K562 (cell line): ENCODE data around the gene ODAPH. TPM values are rescaled to one million over a fixed set of nuclear protein-coding genes. Genes with fewer than 3 reads are reported as not detected.
A peak's percentile ranks its signal among the peaks of the same experiment; 100 is the strongest.

Experiments used
- FIP1L1 ChIP-seq: fragments of 200-400 bp; formaldehyde crosslinking; IDR thresholded peaks from 2 replicates; pipeline ENCODE4 v1.6.1; 2018; ENCODE audit warnings: mild to moderate bottlenecking, low read depth, low read length; ENCODE audit not compliant: poor library complexity, severe bottlenecking
- GATA2 ChIP-seq: sonication (generic); formaldehyde crosslinking; IDR thresholded peaks from 2 replicates; pipeline ENCODE4 v1.4.0; 2020; ENCODE audit warnings: mild to moderate bottlenecking, missing genetic modification reagents
- HIVEP1 ChIP-seq: fragments of 250-450 bp; sonication (Bioruptor Pico); IDR thresholded peaks from 2 replicates; pipeline ENCODE4 v1.4.0; 2020; ENCODE audit warnings: mild to moderate bottlenecking
- MGA ChIP-seq: fragments of 450-650 bp; IDR thresholded peaks from 2 replicates; pipeline ENCODE4 v1.6.1; 2016; ENCODE audit warnings: mild to moderate bottlenecking, moderate library complexity
- TGIF2 ChIP-seq: sonication (generic); formaldehyde crosslinking; IDR thresholded peaks from 2 replicates; pipeline ENCODE4 v1.8.1; 2022; ENCODE audit warnings: mild to moderate bottlenecking, missing genetic modification reagents, moderate library complexity
- USF2 ChIP-seq: sonication (generic); formaldehyde crosslinking; IDR thresholded peaks from 2 replicates; pipeline ENCODE4 v1.5.0; 2020; ENCODE audit warnings: missing genetic modification reagents
- ZNF124 ChIP-seq: sonication (generic); formaldehyde crosslinking; IDR thresholded peaks from 2 replicates; pipeline ENCODE4 v1.8.1; 2022; ENCODE audit warnings: missing genetic modification reagents
- ZNF282 ChIP-seq: sonication (generic); formaldehyde crosslinking; IDR thresholded peaks from 2 replicates; pipeline ENCODE4 v1.8.1; 2023; ENCODE audit warnings: missing genetic modification reagents
- ZNF347 ChIP-seq: fragments of 450-650 bp; formaldehyde crosslinking; IDR thresholded peaks from 2 replicates; pipeline ENCODE4 v1.4.0; 2020; ENCODE audit warnings: low read depth, mild to moderate bottlenecking, moderate library complexity
- ZNF431 ChIP-seq: sonication (generic); formaldehyde crosslinking; IDR thresholded peaks from 2 replicates; pipeline ENCODE4 v1.8.0; 2022; ENCODE audit warnings: mild to moderate bottlenecking, missing genetic modification reagents
- ZNF764 ChIP-seq: fragments of 250-450 bp; sonication (Bioruptor Pico); IDR thresholded peaks from 2 replicates; pipeline ENCODE4 v1.4.0; 2020; ENCODE audit warnings: low read depth, mild to moderate bottlenecking, moderate library complexity
- polyA plus RNA-seq, 8 experiments: library from polyadenylated mRNA; depleted of rRNA in 4 of 8; stranded (reverse) in 5 of 8; unstranded in 3 of 8; fragments of >200 nt; fragmentation: Nextera tagmentation in 2 of 8; fragmentation: Illumina TruSeq in 1 of 8; extraction: Ambion mirVana in 2 of 8; extraction: Trizol in 1 of 8; gene quantifications; 2 replicates each; pipeline versions ENCODE4 v1.2.1 to v1.2.3, GENCODE V29; 2011 to 2014; ENCODE audit warnings: inconsistent platforms in 1 of 8, missing spikeins in 1 of 8
- total RNA-seq, 7 experiments: library from RNA; depleted of rRNA in 6 of 7; stranded (reverse); fragments of >200 nt in 6 of 7; fragmentation: Illumina TruSeq in 2 of 7; extraction: Trizol in 2 of 7; gene quantifications; 2 replicates each; pipeline versions ENCODE4 v1.2.1 to v1.2.3, GENCODE V29; 2011 to 2021; ENCODE audit warnings: low replicate concordance in 1 of 7
- TF ChIP-seq, protein P1 (sequence below): fragments of 450-650 bp; IDR thresholded peaks from 2 replicates; pipeline ENCODE4 v1.7.0; 2016; ENCODE audit warnings: borderline replicate concordance
- TF ChIP-seq, protein P2 (sequence below): IDR thresholded peaks from 3 replicates; pipeline ENCODE4 v1.6.1; 2011; ENCODE audit warnings: borderline replicate concordance, mild to moderate bottlenecking; ENCODE audit not compliant: insufficient read length, insufficient read depth

ODAPH gene
- total and polyA plus RNA-seq, 9 of the 15 experiments (the other 6 are each of a cell fraction or from before 2014, with no cell fraction given): not detected

DNA sequence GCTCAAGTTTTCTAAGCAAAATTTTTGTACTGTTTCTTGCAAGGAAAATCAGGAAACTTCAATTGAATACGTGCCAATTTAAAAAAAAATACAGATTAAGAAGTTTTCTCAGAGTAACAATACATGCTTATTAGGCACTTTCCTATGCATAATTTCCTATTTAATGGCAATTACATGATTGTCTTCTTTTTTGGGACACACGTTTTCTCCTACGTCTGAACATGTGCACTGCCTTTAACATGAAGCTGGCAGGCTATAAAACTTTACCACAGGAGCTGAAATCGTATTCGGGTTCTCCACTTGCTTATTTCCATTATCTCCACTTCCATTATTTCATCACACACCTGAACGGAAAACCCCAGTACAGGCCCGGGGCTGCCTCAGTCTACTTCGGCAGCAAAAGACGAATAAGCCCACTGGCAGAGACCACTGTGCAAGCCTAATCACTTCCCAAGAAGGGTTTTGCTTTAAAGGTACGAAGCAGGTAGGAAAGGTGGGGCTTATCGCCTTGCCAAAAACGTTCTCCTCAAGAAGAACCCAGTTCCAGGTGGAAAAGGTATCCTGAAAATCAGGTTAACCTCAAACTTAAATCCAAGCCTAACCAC is 42.2 kb upstream of the ODAPH start (continued):
- TF ChIP-seq, protein P1, sequence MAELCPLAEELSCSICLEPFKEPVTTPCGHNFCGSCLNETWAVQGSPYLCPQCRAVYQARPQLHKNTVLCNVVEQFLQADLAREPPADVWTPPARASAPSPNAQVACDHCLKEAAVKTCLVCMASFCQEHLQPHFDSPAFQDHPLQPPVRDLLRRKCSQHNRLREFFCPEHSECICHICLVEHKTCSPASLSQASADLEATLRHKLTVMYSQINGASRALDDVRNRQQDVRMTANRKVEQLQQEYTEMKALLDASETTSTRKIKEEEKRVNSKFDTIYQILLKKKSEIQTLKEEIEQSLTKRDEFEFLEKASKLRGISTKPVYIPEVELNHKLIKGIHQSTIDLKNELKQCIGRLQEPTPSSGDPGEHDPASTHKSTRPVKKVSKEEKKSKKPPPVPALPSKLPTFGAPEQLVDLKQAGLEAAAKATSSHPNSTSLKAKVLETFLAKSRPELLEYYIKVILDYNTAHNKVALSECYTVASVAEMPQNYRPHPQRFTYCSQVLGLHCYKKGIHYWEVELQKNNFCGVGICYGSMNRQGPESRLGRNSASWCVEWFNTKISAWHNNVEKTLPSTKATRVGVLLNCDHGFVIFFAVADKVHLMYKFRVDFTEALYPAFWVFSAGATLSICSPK: no peak
- TF ChIP-seq GATA2 (CRISPR knock-in tag) (no peak), TGIF2 (CRISPR knock-in tag) (no peak), ZNF431 (CRISPR knock-in tag) (no peak), USF2 (no peak), ZNF282 (CRISPR knock-in tag) (no peak), HIVEP1 (CRISPR knock-in tag) (no peak), FIP1L1 (no peak), ZNF347 (CRISPR knock-in tag) (no peak), ZNF764 (CRISPR knock-in tag) (no peak), MGA (peak; percentile 89), ZNF124 (CRISPR knock-in tag) (no peak)
- TF ChIP-seq, protein P2, sequence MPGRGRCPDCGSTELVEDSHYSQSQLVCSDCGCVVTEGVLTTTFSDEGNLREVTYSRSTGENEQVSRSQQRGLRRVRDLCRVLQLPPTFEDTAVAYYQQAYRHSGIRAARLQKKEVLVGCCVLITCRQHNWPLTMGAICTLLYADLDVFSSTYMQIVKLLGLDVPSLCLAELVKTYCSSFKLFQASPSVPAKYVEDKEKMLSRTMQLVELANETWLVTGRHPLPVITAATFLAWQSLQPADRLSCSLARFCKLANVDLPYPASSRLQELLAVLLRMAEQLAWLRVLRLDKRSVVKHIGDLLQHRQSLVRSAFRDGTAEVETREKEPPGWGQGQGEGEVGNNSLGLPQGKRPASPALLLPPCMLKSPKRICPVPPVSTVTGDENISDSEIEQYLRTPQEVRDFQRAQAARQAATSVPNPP: no peak
